K562 (cell line): Measurements from ENCODE around the gene SLC16A4. TPM values are rescaled to one million over a fixed set of nuclear protein-coding genes. Genes with fewer than 3 reads are reported as not detected.

Experiments used
- AFF1 ChIP-seq, 2 experiments: fragments of 450-650 bp; IDR thresholded peaks; 2 replicates each; pipeline ENCODE4 v1.6.1; 2018; ENCODE audit warnings: mild to moderate bottlenecking in 2 of 2, low read depth in 1 of 2; ENCODE audit not compliant: partially characterized antibody in 2 of 2
- ARID2 ChIP-seq: fragments of 450-650 bp; IDR thresholded peaks from 2 replicates; pipeline ENCODE4 v1.6.1; 2017; ENCODE audit warnings: antibody characterized with exemption, mild to moderate bottlenecking
- CREBBP ChIP-seq: IDR thresholded peaks from one replicate; pipeline ENCODE4 v1.6.1; 2012; ENCODE audit warnings: low read depth, mild to moderate bottlenecking, control low read depth, inconsistent platforms, low read length
- CSDE1 ChIP-seq, 2 experiments: fragments of 450-650 bp; IDR thresholded peaks; 2 replicates each; pipeline ENCODE4 v1.6.1; 2016; ENCODE audit warnings: mild to moderate bottlenecking in 1 of 2
- DPF2 ChIP-seq: fragments of 450-650 bp; IDR thresholded peaks from 2 replicates; pipeline ENCODE4 v1.6.1; 2016
- FOXK2 ChIP-seq, 2 experiments: fragments of 450-650 bp; IDR thresholded peaks in 1 of 2; conservative IDR thresholded peaks in 1 of 2; 2 replicates each; pipeline ENCODE4 v1.6.1; 2016; ENCODE audit warnings: low read depth in 2 of 2, mild to moderate bottlenecking in 1 of 2
- FOXP1 ChIP-seq: sonication (generic); formaldehyde crosslinking; IDR thresholded peaks from 2 replicates; pipeline ENCODE4 v1.8.0; 2022; ENCODE audit warnings: mild to moderate bottlenecking, missing genetic modification reagents
- HDAC1 ChIP-seq, 2 experiments: fragments of 450-650 bp; IDR thresholded peaks; 2 replicates each; pipeline ENCODE4 v1.6.1; 2016 to 2017; ENCODE audit warnings: inconsistent platforms in 1 of 2, mild to moderate bottlenecking in 1 of 2, moderate library complexity in 1 of 2
- JUN ChIP-seq, 2 experiments: sonication (generic) in 1 of 2; formaldehyde crosslinking in 1 of 2; IDR thresholded peaks; 2 replicates each; pipeline versions ENCODE4 v1.6.1 to v1.8.0; 2012 to 2022; ENCODE audit warnings: borderline replicate concordance in 2 of 2, mild to moderate bottlenecking in 2 of 2, improper control_type of control experiment in 1 of 2, low read depth in 1 of 2, low read length in 1 of 2, missing genetic modification reagents in 1 of 2
- MAZ ChIP-seq, 2 experiments: fragments of 450-650 bp in 1 of 2; sonication (generic) in 1 of 2; formaldehyde crosslinking; IDR thresholded peaks in 1 of 2; conservative IDR thresholded peaks in 1 of 2; 2 replicates each; pipeline versions ENCODE4 v1.4.0 to v1.5.0; 2020; ENCODE audit warnings: mild to moderate bottlenecking in 1 of 2, missing genetic modification reagents in 1 of 2
- MTA1 ChIP-seq: fragments of 450-650 bp; IDR thresholded peaks from 2 replicates; pipeline ENCODE4 v1.6.1; 2017; ENCODE audit warnings: borderline replicate concordance
- MTA2 ChIP-seq: fragments of 450-650 bp; IDR thresholded peaks from 2 replicates; pipeline ENCODE4 v1.6.1; 2016; ENCODE audit warnings: low read depth
- MXI1 ChIP-seq: IDR thresholded peaks from 2 replicates; pipeline ENCODE4 v1.6.1; 2011; ENCODE audit warnings: low read depth, mild to moderate bottlenecking, improper control_type of control experiment, low read length
- NCOA1 ChIP-seq: fragments of 450-650 bp; IDR thresholded peaks from 2 replicates; pipeline ENCODE4 v1.6.1; 2016; ENCODE audit warnings: low read depth
- POLR2H ChIP-seq: IDR thresholded peaks from 2 replicates; pipeline ENCODE4 v1.6.1; 2016; ENCODE audit warnings: missing genetic modification characterization, low read depth, mild to moderate bottlenecking, control low read depth, missing compliant biosample characterization, moderate library complexity
- RB1 ChIP-seq: fragments of 450-650 bp; IDR thresholded peaks from 2 replicates; pipeline ENCODE4 v1.6.1; 2017; ENCODE audit warnings: low read depth, mild to moderate bottlenecking
- SETDB1 ChIP-seq: IDR thresholded peaks from one replicate; pipeline ENCODE4 v1.6.1; 2012; ENCODE audit warnings: low read length, control low read depth, inconsistent platforms
- SRSF1 ChIP-seq: fragments of 200-400 bp; formaldehyde crosslinking; IDR thresholded peaks from 2 replicates; pipeline ENCODE4 v1.6.1; 2017; ENCODE audit warnings: mild to moderate bottlenecking, low read depth, low read length, moderate library complexity
- TOE1 ChIP-seq, 2 experiments: fragments of 450-650 bp in 1 of 2; sonication (generic) in 1 of 2; formaldehyde crosslinking in 1 of 2; IDR thresholded peaks; 2 replicates each; pipeline versions ENCODE4 v1.7.1 to v1.8.0; 2016 to 2022; ENCODE audit warnings: borderline replicate concordance in 2 of 2, mild to moderate bottlenecking in 2 of 2, antibody characterized with exemption in 1 of 2, inconsistent platforms in 1 of 2, low read depth in 1 of 2, missing genetic modification reagents in 1 of 2, moderate library complexity in 1 of 2
- U2AF1 ChIP-seq: fragments of 200-400 bp; formaldehyde crosslinking; optimal IDR thresholded peaks from 2 replicates; pipeline ENCODE3; 2017; ENCODE audit warnings: mild to moderate bottlenecking, low read depth, low read length, moderate library complexity
- ZNF668 ChIP-seq: fragments of 250-450 bp; sonication (Bioruptor Pico); IDR thresholded peaks from 2 replicates; pipeline ENCODE4 v1.8.0; 2022; ENCODE audit warnings: mild to moderate bottlenecking, inconsistent platforms
- ZNF75A ChIP-seq: fragments of 450-650 bp; formaldehyde crosslinking; IDR thresholded peaks from 2 replicates; pipeline ENCODE4 v1.4.0; 2020; ENCODE audit warnings: mild to moderate bottlenecking
- polyA plus RNA-seq, 8 experiments: library from polyadenylated mRNA; depleted of rRNA in 4 of 8; stranded (reverse) in 5 of 8; unstranded in 3 of 8; fragments of >200 nt; fragmentation: Nextera tagmentation in 2 of 8; fragmentation: Illumina TruSeq in 1 of 8; extraction: Ambion mirVana in 2 of 8; extraction: Trizol in 1 of 8; gene quantifications; 2 replicates each; pipeline versions ENCODE4 v1.2.1 to v1.2.3, GENCODE V29; 2011 to 2014; ENCODE audit warnings: inconsistent platforms in 1 of 8, missing spikeins in 1 of 8
- total RNA-seq, 7 experiments: library from RNA; depleted of rRNA in 6 of 7; stranded (reverse); fragments of >200 nt in 6 of 7; fragmentation: Illumina TruSeq in 2 of 7; extraction: Trizol in 2 of 7; gene quantifications; 2 replicates each; pipeline versions ENCODE4 v1.2.1 to v1.2.3, GENCODE V29; 2011 to 2021; ENCODE audit warnings: low replicate concordance in 1 of 7
- TF ChIP-seq, protein P1 (sequence below): fragments of 450-650 bp; IDR thresholded peaks from 2 replicates; pipeline ENCODE4 v1.6.1; 2016; ENCODE audit warnings: antibody characterized with exemption

The SLC16A4 gene
- total and polyA plus RNA-seq, 9 of the 15 experiments (the other 6 are each of a cell fraction or from before 2014, with no cell fraction given): 0.04 to 0.31 (median 0.18) TPM; not detected in 1

DNA sequence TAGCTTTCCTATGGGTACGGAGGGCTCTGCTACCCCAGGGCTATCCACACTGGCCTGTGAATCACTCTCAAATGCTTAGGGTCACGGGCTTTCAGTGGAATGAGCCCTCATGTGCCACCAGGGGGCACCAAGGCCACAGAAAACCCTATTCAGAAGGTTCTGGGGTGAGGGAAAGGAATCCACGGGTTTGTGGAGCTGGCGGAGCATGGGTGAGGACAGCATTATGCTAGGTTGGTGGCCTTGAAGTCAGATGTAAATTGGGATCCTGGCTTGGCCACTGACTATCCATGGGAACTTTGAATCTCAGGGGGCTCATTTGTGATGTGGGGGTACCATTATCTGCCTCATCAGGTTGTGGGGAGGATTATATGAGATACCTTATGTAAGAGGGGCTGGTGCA, 21.8 kb upstream of the SLC16A4 start (continued):
- peak in 1 of 2 experiments; percentile 50 for TF ChIP-seq AFF1 (IDR thresholded peaks at IDR 0.05; ENCODE audit: low read depth in 1 of 2, partially characterized antibody in 2 of 2)
- TF ChIP-seq U2AF1: no peak
- TF ChIP-seq SRSF1: no peak
- TF ChIP-seq MXI1: no peak
- no peak for TF ChIP-seq SETDB1
- peak; percentile 35; the same call in 1 of the 2 replicates for TF ChIP-seq TOE1 (IDR thresholded peaks at IDR 0.05; ENCODE audit: borderline replicate concordance)
- no peak for TF ChIP-seq TOE1 (CRISPR knock-in tag; IDR thresholded peaks at IDR 0.05; ENCODE audit: borderline replicate concordance, low read depth)
- TF ChIP-seq NCOA1: 0 out of 2 replicates have a peak, but pooled peaks have one; percentile 11
- no peak for TF ChIP-seq JUN (IDR thresholded peaks at IDR 0.05; ENCODE audit: borderline replicate concordance, low read depth, low read length)
- TF ChIP-seq JUN (CRISPR knock-in tag; IDR thresholded peaks at IDR 0.05; ENCODE audit: borderline replicate concordance): 0 out of 2 replicates have a peak, but pooled peaks have one; percentile 18
- peak; percentile 17; the same call in 1 of the 2 replicates for TF ChIP-seq MTA1
- TF ChIP-seq ARID2: peak; percentile 98
- no peak for TF ChIP-seq CREBBP
- no peak for TF ChIP-seq ZNF75A (CRISPR knock-in tag)
- TF ChIP-seq MTA2: no peak
- TF ChIP-seq MAZ (CRISPR knock-in tag; conservative IDR thresholded peaks at IDR 0.05 in 1 of 2, IDR thresholded peaks at IDR 0.05 in 1 of 2): peak in 1 of 2 experiments; percentile 53; a peak in 1 of 4 replicates
- peak in 1 of 2 experiments; percentile 9; a peak in 1 of 4 replicates for TF ChIP-seq HDAC1 (IDR thresholded peaks at IDR 0.05)
- TF ChIP-seq POLR2H (tag): no peak
- peak; percentile 84 for TF ChIP-seq RB1
- TF ChIP-seq DPF2: no peak
- TF ChIP-seq CSDE1 (IDR thresholded peaks at IDR 0.05): no peak
- TF ChIP-seq FOXK2 (conservative IDR thresholded peaks at IDR 0.05 in 1 of 2, IDR thresholded peaks at IDR 0.05 in 1 of 2; ENCODE audit: low read depth in 2 of 2): peak in 1 of 2 experiments; percentile 24; a peak in 1 of 4 replicates
- no peak for TF ChIP-seq FOXP1 (CRISPR knock-in tag)
- TF ChIP-seq, protein P1, sequence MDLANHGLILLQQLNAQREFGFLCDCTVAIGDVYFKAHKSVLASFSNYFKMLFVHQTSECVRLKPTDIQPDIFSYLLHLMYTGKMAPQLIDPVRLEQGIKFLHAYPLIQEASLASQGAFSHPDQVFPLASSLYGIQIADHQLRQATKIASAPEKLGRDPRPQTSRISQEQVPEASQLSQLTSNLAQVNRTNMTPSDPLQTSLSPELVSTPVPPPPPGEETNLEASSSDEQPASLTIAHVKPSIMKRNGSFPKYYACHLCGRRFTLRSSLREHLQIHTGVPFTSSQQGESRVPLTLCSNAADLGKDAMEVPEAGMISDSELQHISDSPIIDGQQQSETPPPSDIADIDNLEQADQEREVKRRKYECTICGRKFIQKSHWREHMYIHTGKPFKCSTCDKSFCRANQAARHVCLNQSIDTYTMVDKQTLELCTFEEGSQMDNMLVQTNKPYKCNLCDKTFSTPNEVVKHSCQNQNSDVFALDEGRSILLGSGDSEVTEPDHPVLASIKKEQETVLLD: 0 out of 2 replicates have a peak, but pooled peaks have one; percentile 29
- TF ChIP-seq ZNF668 (CRISPR knock-in tag): no peak
